K562 treated with DMSO at 1 percent for 48 hours (cell line): Measurements from ENCODE around the gene BMAL2. TPM values are rescaled to one million over a fixed set of nuclear protein-coding genes. Genes with fewer than 3 reads are reported as not detected.

Experiments used
- total RNA-seq: library from RNA; unstranded; fragments of 300-600 nt; gene quantifications from 2 replicates; pipeline ENCODE4 v1.2.3, GENCODE V29; 2022; ENCODE audit warnings: low replicate concordance; ENCODE audit errors: extremely low read depth

The BMAL2 gene
- not detected in 2 replicates for total RNA-seq

DNA sequence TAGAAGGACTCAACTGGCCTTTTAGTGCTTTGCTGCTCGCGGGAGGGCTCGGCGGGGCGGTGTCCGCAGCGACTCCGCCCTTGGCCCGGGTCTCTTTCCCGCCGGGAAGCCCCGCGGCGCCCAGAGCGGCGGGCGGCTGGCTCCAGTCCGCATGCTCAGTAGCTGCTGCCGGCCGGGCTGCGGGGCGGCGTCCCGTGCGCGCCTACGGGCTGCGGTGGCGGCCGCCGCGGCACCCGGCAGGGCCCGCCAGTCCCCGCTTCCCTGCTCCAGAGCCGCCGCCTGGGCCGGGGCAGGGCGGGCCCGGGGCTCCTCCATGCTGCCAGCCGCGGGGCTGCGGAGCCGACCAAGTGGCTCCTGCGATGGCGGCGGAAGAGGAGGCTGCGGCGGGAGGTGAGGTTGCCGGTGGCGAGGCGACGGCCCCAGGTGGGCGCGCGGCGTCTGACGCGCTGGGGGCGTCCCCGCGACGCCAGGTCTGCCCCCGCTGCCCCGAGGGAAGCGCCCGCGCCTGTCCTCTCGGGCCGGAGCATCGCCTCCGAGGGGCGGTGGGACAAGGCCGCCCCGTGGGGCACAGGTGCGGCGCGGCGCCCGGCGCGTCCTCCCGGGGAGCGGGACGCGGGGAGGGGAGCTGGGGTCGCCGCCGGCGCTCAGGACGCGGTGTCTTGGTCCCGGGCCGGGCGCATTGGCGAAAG lies at the start of gene BMAL2:
Gene BMAL2 (plus strand): TSS at position 123 of the 689 bp plus-strand sequence. CDS start 237 bp downstream, at position 360.

Other genes starting within 250 kb of the BMAL2 start
- gene STK38L, start 88.5 kb upstream of the BMAL2 start, total RNA-seq = not detected in 2 replicates
- gene SMCO2, start 113.9 kb downstream of the BMAL2 start, total RNA-seq = not detected in 2 replicates
- not detected in 2 replicates for gene PPFIBP1, start 191.4 kb downstream of the BMAL2 start, total RNA-seq